Fibroblast of lung (primary cell): ENCODE data around the gene STXBP5.

ENCODE experiments used
- EZH2 ChIP-seq: IDR thresholded peaks from 2 replicates; pipeline ENCODE4 v1.5.1; 2012; ENCODE audit warnings: low read length, control low read depth, mild to moderate bottlenecking; ENCODE audit errors: missing control alignments
- TF ChIP-seq, protein P1 (sequence below), 2 donors: IDR thresholded peaks in 1 of 2; conservative IDR thresholded peaks in 1 of 2; 1 replicate in 1 of 2; 2 replicates in 1 of 2; pipeline ENCODE4 v1.5.1; 2011 to 2012; ENCODE audit warnings: low read length in 2 of 2, control low read depth in 1 of 2, inconsistent platforms in 1 of 2, low read depth in 1 of 2, mild to moderate bottlenecking in 1 of 2

DNA sequence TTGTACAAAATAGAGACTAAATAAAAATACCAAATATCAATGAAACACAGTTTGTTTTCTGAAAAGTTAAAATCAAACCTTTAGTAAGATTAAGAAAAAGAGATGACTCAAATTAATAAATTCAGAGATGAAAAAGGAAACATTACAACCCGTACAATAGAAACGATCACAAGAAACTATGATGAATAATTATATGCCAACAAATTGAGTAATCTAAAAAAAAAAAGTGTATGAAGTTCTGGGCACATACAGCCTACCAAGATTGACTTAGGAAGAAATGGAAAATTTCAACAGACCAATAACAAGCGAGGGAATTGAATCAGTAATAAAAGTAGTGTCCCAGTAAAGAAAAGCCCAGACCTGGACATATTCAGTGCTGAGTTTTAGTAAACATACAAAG, 94.8 kb downstream of the STXBP5 start:
- TF ChIP-seq, protein P1, sequence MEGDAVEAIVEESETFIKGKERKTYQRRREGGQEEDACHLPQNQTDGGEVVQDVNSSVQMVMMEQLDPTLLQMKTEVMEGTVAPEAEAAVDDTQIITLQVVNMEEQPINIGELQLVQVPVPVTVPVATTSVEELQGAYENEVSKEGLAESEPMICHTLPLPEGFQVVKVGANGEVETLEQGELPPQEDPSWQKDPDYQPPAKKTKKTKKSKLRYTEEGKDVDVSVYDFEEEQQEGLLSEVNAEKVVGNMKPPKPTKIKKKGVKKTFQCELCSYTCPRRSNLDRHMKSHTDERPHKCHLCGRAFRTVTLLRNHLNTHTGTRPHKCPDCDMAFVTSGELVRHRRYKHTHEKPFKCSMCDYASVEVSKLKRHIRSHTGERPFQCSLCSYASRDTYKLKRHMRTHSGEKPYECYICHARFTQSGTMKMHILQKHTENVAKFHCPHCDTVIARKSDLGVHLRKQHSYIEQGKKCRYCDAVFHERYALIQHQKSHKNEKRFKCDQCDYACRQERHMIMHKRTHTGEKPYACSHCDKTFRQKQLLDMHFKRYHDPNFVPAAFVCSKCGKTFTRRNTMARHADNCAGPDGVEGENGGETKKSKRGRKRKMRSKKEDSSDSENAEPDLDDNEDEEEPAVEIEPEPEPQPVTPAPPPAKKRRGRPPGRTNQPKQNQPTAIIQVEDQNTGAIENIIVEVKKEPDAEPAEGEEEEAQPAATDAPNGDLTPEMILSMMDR (conservative IDR thresholded peaks at IDR 0.05 in 1 of 2, IDR thresholded peaks at IDR 0.05 in 1 of 2; ENCODE audit: low read depth in 1 of 2, low read length in 2 of 2), result no peak
- no peak for TF ChIP-seq EZH2
